ENCODE data around the gene ADAMTS2.

- TF ChIP-seq CTCF (IDR thresholded peaks at IDR 0.05; ENCODE audit: low read length): no peak
- no peak for TF ChIP-seq EZH2 (IDR thresholded peaks at IDR 0.05; ENCODE audit: borderline replicate concordance, low read length)
Observed at GRCh38 chr5:179343021-179343718, 2.1 kb downstream of the ADAMTS2 start.

Measured in OCI-LY1 (cell line).